Endothelial cell of umbilical vein (primary cell): Measurements from ENCODE around the gene SMIM41. TPM values are rescaled to one million over a fixed set of nuclear protein-coding genes. Genes with fewer than 3 reads are reported as not detected.

ENCODE experiments used
- BruUV-seq: library from RNA; stranded (reverse); fragments of 400-500 nt; replicated peaks from 2 replicates; lab custom pipeline; 2021; lab: Mats Ljungman, UMichigan
- CTCF ChIA-PET: fragments of 300-600, 350-600 bp; sonication (Branson Sonifier 250); formaldehyde crosslinking; loops from one replicate; lab custom pipeline; 2021; ENCODE audit warnings: antibody characterized with exemption, inconsistent platforms; lab: Charles Lee
- POLR2A ChIA-PET: fragments of 300-600, 350-600 bp; sonication (Branson Sonifier 250); formaldehyde crosslinking; loops from one replicate; lab custom pipeline; 2021; ENCODE audit warnings: antibody characterized with exemption, inconsistent platforms; lab: Charles Lee
- DNase-seq: peaks from one replicate; pipeline ENCODE4 v3.0.0-alpha.2; 2011; ENCODE audit warnings: low read depth, low spot score
- FAIRE-seq: peaks from 2 replicates; lab custom pipeline; 2011; peaks lifted over from hg19 to GRCh38; lab: Jason Lieb, UNC
- H2AFZ ChIP-seq: 2 replicates; pipeline ENCODE4 v1.6.0; 2012; ENCODE audit warnings: low read depth, low read length, control low read depth, inconsistent platforms
- H3K27ac ChIP-seq: 2 replicates; pipeline ENCODE4 v1.5.1; 2011; ENCODE audit warnings: low read depth, mild to moderate bottlenecking, control low read depth, low read length, moderate library complexity; ENCODE audit not compliant: insufficient read depth
- H3K27me3 ChIP-seq, 2 experiments: 2 replicates each; pipeline versions ENCODE4 v1.6.0 to v1.6.1; 2011; ENCODE audit warnings: low read length in 2 of 2, mixed read lengths in 1 of 2; ENCODE audit not compliant: control insufficient read depth in 2 of 2, insufficient read depth in 2 of 2
- H3K36me3 ChIP-seq, 2 experiments: 2 replicates in 1 of 2; 3 replicates in 1 of 2; pipeline ENCODE4 v1.5.1; 2011; ENCODE audit warnings: low read length in 2 of 2, mild to moderate bottlenecking in 1 of 2, moderate library complexity in 1 of 2; ENCODE audit not compliant: control insufficient read depth in 2 of 2, insufficient read depth in 2 of 2; ENCODE audit errors: extremely low read depth in 1 of 2
- H3K4me1 ChIP-seq: 3 replicates; pipeline ENCODE4 v1.5.1; 2011; ENCODE audit warnings: mild to moderate bottlenecking, low read length; ENCODE audit not compliant: control insufficient read depth, insufficient read depth; ENCODE audit errors: extremely low read depth
- H3K4me2 ChIP-seq: 2 replicates; pipeline ENCODE4 v1.6.1; 2011; ENCODE audit warnings: low read length, control low read depth, mixed read lengths; ENCODE audit not compliant: insufficient read depth
- H3K4me3 ChIP-seq, 3 experiments: fragments of 200-600 bp in 1 of 3; sonication (generic), shearing (Covaris generic) in 1 of 3; replicated peaks in 1 of 3; 2 replicates each; pipeline ENCODE4 v1.5.1; 2011 to 2016; ENCODE audit warnings: control low read depth in 3 of 3, low read length in 3 of 3, mild to moderate bottlenecking in 2 of 3, inconsistent platforms in 1 of 3, low read depth in 1 of 3, moderate library complexity in 1 of 3; ENCODE audit not compliant: insufficient read depth in 1 of 3
- H3K79me2 ChIP-seq: 2 replicates; pipeline ENCODE4 v1.6.0; 2012; ENCODE audit warnings: low read length, inconsistent platforms; ENCODE audit not compliant: control insufficient read depth, insufficient read depth
- H3K9ac ChIP-seq: replicated peaks from 2 replicates; pipeline ENCODE3; 2011; ENCODE audit warnings: low read length, control low read depth; ENCODE audit not compliant: insufficient read depth; ENCODE audit errors: extremely low read depth
- H3K9me1 ChIP-seq: replicated peaks from 3 replicates; pipeline ENCODE4 v1.6.0; 2011; ENCODE audit warnings: mild to moderate bottlenecking, low read length; ENCODE audit not compliant: control insufficient read depth, insufficient read depth; ENCODE audit errors: extremely low read depth
- H3K9me3 ChIP-seq: replicated peaks from 2 replicates; pipeline ENCODE4 v1.5.1; 2012; ENCODE audit warnings: low read length, inconsistent platforms; ENCODE audit not compliant: control insufficient read depth, insufficient read depth
- H4K20me1 ChIP-seq: replicated peaks from 2 replicates; pipeline ENCODE3; 2011; ENCODE audit warnings: mild to moderate bottlenecking, low read length; ENCODE audit not compliant: control insufficient read depth, insufficient read depth; ENCODE audit errors: extremely low read depth
- JUN ChIP-seq: IDR thresholded peaks from 2 replicates; pipeline ENCODE4 v1.6.1; 2011; ENCODE audit warnings: borderline replicate concordance, low read depth; ENCODE audit not compliant: insufficient read length, insufficient read depth
- MYC ChIP-seq: IDR thresholded peaks from one replicate; pipeline ENCODE4 v1.6.1; 2011; ENCODE audit warnings: mild to moderate bottlenecking, low read depth, low read length
- POLR2A ChIP-seq: IDR thresholded peaks from 2 replicates; pipeline ENCODE4 v1.6.1; 2012; ENCODE audit warnings: low read depth, mild to moderate bottlenecking, control low read depth, low read length
- POLR2AphosphoS5 ChIP-seq: IDR thresholded peaks from 2 replicates; pipeline ENCODE4 v1.6.1; 2012; ENCODE audit warnings: low read depth, mild to moderate bottlenecking, control low read depth, low read length, moderate library complexity; ENCODE audit not compliant: insufficient read depth
- dilution Hi-C: fragments of 300-500 bp; cut with MboI; formaldehyde crosslinking; loops from one replicate; pipeline ENCODE4 v1.15.0; 2019; ENCODE audit warnings: low sequenced_read_pairs; ENCODE audit not compliant: extremely low pct_ligation_motif_present
- intact Hi-C: fragments of 100-400 bp; cut with micrococcal nuclease; formaldehyde crosslinking; loops from one replicate; pipeline ENCODE4 v1.10.0; 2022
- polyA plus RNA-seq, 4 experiments: library from polyadenylated mRNA; depleted of rRNA in 3 of 4; stranded (reverse) in 3 of 4; unstranded in 1 of 4; fragments of >200 nt; gene quantifications; 2 replicates each; pipeline versions ENCODE4 v1.2.1 to v1.2.3, GENCODE V29; 2011 to 2012; ENCODE audit warnings: missing spikeins in 1 of 4
- total RNA-seq: library from RNA; stranded (reverse); gene quantifications from 2 replicates; pipeline ENCODE4 v1.2.3, GENCODE V29; 2021
- TF ChIP-seq, protein P1 (sequence below), 2 donors: IDR thresholded peaks; 1 replicate in 1 of 2; 2 replicates in 1 of 2; pipeline ENCODE4 v1.5.1; 2011; ENCODE audit warnings: low read length in 2 of 2, mild to moderate bottlenecking in 2 of 2, moderate library complexity in 2 of 2, control low read depth in 1 of 2, inconsistent platforms in 1 of 2, low read depth in 1 of 2; ENCODE audit not compliant: insufficient read depth in 1 of 2; ENCODE audit errors: extremely low read depth in 1 of 2

Gene SMIM41
- total and polyA plus RNA-seq, 2 donors (not counting 3 experiments of a cell fraction or from before 2014, with no cell fraction given): not detected

DNA sequence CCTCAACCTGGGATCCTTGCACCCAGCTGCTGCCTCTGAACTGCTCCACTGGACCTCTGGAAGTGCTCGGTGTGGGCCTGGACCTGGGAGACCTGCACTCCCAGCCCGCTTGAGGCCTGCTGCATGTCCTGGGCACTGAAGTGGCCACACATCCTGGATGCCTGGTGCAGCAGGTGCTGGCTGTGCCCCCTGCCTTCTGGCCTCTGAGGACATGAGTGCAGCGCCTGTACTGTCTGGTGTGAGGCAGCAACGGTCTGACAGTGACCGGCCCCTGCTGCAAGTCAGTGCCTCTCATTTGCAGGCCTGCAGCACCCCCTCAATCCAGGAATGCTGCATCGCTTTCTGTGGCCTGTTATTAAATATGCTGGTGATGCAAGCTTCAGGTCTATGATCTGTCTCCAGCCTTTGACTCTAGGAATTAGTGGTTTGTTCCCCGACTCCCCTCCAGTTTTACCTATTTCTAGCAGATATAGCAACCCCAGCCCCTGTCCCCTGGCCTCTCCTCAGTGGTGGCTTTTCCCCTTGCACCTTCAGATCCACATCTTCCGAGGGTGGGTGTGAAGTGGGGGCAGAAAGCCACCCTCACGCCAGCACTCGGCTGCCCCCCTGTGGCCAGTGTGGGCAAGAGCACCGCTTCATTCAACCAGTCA, 3.6 kb downstream of the SMIM41 start:
- Histone ChIP-seq H3K9ac (no peak overlapping the region), H4K20me1 (no peaks in the 10 kb centered on the region), H3K4me2 (no peak overlapping the region), H3K27me3 (no peaks in the 10 kb centered on the region), H3K9me1 (no peaks in the 10 kb centered on the region), H3K27ac (no peak overlapping the region), H2AFZ (no peak overlapping the region), H3K4me1 (peaks cover 5% of the 10 kb centered on the region), H3K36me3 (peaks cover 2 to 7% of the 10 kb centered on the region in 2 experiments), H3K79me2 (no peaks in the 10 kb centered on the region), H3K9me3 (no peaks in the 10 kb centered on the region), H3K4me3 (no peak overlapping the region)
- CTCF ChIA-PET: interaction anchor here (0.6 to 12.8 kb wide), 30 partner anchors 8 to 196 kb away, joined by 3 to 452 read pairs (median 4); partner anchors contain the start of genes ATG101, NR4A1 and TAMALIN
- dilution Hi-C loops (no loop called here), intact Hi-C loops (loop anchor here (1.0 kb wide), 2 partner anchors 38 to 58 kb away; no protein-coding TSS in a partner anchor)
- no TSS peak for BruUV-seq
- no peak for TF ChIP-seq POLR2AphosphoS5
- TF ChIP-seq, protein P1, sequence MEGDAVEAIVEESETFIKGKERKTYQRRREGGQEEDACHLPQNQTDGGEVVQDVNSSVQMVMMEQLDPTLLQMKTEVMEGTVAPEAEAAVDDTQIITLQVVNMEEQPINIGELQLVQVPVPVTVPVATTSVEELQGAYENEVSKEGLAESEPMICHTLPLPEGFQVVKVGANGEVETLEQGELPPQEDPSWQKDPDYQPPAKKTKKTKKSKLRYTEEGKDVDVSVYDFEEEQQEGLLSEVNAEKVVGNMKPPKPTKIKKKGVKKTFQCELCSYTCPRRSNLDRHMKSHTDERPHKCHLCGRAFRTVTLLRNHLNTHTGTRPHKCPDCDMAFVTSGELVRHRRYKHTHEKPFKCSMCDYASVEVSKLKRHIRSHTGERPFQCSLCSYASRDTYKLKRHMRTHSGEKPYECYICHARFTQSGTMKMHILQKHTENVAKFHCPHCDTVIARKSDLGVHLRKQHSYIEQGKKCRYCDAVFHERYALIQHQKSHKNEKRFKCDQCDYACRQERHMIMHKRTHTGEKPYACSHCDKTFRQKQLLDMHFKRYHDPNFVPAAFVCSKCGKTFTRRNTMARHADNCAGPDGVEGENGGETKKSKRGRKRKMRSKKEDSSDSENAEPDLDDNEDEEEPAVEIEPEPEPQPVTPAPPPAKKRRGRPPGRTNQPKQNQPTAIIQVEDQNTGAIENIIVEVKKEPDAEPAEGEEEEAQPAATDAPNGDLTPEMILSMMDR (IDR thresholded peaks at IDR 0.05; ENCODE audit: extremely low read depth in 1 of 2, insufficient read depth in 1 of 2, low read depth in 1 of 2, low read length in 2 of 2): peak; percentile 96 to 98
- DNase-seq (peak; percentile 64), FAIRE-seq (peak; percentile 91)
- POLR2A ChIA-PET: interaction anchor here (1.9 kb wide), 1 partner anchor 77 kb away, joined by 7 read pairs; the partner anchor contains the start of gene TAMALIN

DNA sequence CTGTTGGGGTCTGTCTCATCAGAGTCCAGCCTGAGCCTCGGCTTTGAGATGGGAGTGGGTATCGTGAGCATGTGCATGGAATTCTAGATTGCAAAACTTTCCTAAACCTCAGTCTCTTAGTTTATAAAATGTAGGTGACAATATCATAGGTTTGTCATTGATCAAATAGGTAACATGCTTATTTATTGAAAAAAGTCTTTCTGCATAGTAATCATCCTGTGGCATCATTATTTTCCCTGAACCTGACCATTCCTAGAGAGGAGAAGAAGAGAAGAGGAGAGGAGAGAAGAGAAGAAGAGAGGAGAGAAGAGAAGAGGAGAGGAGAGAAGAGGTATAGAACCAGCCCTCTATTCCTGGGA, 4.1 kb downstream of the SMIM41 start:
- dilution Hi-C loops (no loop called here), intact Hi-C loops (loop anchor here (1.0 kb wide), 2 partner anchors 38 to 58 kb away; no protein-coding TSS in a partner anchor)
- Histone ChIP-seq H3K79me2 (no peaks in the 10 kb centered on the region), H3K27ac (no peak overlapping the region), H3K4me3 (no peak overlapping the region), H2AFZ (no peak overlapping the region), H3K36me3 (peaks cover 0 to 7% of the 10 kb centered on the region in 2 experiments), H3K27me3 (peaks cover 0 to 1% of the 10 kb centered on the region in 2 experiments), H3K4me2 (no peak overlapping the region), H3K9me1 (no peaks in the 10 kb centered on the region), H3K4me1 (peaks cover 5% of the 10 kb centered on the region), H3K9ac (no peak overlapping the region), H4K20me1 (no peaks in the 10 kb centered on the region), H3K9me3 (no peaks in the 10 kb centered on the region)
- no TSS peak for BruUV-seq
- FAIRE-seq (no peak), DNase-seq (no peak)
- TF ChIP-seq JUN (no peak), POLR2A (no peak), MYC (no peak)
- ChIA-PET CTCF (interaction anchor here (1.0 to 12.8 kb wide), 13 partner anchors 10 to 90 kb away, joined by 3 to 452 read pairs (median 9); partner anchors contain the start of genes ATG101 and NR4A1), POLR2A (no interaction called here)
